CD4-positive, alpha-beta T cell treated with Interferon alpha-2 for 1 hour (primary cell): ENCODE data around the gene HMGN4.
A peak's percentile ranks its signal among the peaks of the same experiment; 100 is the strongest.
"Not testable (repeated sequence)": the region's sequence is repeated elsewhere in the genome, so short reads cannot be mapped to it uniquely, and the experiment has no call there.

Source experiments
- DNase-seq, 2 donors: peaks; one replicate each; pipeline ENCODE4 v3.0.0-alpha.2; 2020 to 2022

Gene HMGN4

DNA sequence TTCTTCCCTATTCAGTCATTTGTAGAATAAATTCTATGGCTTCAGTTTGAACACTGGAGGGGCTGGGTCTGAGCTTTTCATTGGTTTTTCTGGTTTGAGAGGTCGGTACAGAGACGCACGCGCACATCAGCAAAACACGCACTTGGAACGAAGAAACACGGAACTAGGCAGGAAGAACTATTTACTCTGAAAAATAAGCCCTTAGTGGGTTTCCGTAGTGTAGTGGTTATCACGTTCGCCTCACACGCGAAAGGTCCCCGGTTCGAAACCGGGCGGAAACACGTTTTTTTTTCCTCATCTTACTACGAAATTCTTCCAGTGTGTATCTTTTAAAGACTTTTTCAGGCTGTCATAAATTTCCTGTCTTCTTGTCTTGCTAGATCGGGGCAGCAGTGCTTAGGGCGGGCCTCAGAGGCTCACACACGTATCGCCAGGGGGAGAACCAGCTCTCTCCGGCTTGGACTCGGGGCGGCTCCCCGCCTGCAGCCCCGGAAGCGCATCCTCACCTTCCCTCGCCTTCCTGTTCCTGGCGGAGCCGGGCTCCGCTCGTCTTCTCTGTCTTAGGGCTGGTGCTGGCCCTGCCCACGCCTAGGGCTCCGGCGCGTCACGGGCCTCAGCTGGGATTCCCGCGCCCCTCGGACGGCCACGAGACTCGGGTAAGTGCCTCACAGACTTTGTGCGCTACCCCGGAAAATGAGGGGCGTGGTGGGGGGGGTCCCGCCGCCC is at the start of gene HMGN4:
Gene HMGN4 (plus strand): TSS at position 521 of the 726 bp plus-strand sequence. CDS start 6,841 bp downstream, outside the sequence.
- DNase-seq, result peak; percentile 91 to 96

DNA sequence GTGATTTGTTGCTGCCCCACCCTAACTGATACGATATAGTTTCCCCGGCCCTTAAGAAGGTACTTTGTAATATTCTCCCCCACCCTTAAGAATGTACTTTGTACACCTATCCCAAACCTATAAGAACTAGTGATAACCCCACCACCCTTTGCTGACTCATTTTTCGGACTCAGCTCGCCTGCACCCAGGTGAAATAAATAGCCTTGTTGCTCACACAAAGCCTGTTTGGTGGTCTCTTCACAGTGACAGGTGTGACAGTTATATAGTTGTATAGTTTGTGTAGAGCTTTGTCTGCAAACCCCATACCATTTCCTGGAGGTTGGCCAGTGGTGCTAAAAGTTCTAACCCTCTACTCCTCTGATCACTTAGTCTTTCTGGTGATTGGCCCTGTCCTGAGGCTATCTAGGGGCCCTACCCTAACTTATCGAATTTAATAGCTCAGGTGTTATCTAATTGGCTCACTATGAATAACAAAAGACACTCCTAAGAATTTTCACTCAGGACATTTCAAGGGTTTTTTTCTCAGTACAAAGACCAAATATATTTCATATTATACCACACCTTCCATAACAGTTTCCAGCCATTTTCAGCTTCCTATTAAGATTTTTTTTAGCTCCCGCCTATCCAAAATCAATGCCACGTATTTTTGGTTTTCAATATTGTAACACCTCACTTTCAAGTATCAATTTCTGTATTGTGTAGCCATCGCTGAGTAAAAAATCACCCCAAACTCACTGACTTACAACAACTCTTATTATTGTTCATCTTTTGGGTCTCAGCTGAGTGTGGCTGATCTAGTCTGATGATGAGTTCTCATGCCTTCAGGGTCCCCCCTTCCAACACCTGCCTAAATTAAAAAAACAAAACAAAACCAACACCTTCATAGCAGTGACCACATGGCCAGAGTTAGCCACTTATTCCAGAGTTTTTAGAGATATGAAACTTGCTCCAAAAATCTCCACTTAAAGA is 47.9 kb upstream of the HMGN4 start:
- DNase-seq, result no peak

DNA sequence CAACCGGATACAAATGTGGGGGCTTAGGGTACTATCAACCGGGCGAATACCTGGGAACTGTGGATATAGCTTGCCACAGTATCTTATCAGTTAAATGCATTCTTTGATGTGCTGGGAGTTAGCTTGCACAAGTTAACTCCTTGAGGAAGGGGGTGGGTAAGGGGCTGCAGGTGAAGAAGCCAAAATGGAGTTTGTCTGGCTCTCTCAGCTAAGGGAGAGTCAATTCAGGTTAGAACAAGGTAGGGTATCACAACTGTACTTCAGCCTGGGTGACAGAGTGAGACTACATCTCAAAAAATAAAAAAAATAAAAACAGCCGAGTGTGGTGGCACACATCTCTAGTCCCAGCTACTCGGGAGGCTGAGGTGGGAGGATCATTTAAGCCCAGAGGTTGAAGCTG is 46.6 kb upstream of the HMGN4 start:
- DNase-seq, result no peak

DNA sequence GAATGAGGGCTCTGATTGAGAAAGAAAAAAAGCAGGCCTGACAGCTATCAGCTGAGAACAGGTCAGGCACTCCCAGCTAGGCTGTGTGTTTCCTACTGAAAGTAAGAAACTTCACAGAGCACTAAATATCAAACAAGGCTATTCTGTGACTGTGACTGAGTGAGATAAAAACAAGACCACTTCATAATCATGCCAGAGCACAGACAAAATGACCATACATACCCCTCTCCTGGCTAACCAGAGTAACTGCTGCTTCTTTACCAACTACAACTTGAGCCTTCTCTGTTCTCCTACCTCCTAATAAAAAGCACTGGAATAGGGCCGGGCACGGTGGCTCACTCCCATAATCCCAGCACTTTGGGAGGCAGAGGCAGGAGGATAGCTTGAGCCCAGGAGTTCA is 44.9 kb upstream of the HMGN4 start:
- peak in 1 of 2 donors; percentile 26 for DNase-seq

DNA sequence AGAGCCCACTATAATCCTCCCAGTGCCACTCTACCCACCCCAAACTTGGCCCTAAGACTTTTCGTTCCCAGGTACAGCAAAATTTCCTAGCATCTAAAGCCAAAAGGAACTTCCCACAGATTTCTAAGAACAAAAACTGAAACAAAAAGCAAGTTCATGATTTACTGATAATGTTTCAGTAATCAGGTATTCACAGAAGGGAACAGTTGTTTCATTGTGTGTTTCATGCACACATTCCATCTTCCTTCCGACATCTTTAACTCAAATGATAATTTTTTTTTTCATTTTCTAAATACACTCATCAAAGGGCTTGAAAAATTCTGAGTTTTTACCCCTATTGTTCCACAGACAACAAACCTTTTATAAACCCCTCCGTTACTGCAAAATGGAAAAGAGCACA is 44.0 kb upstream of the HMGN4 start:
- no peak for DNase-seq

DNA sequence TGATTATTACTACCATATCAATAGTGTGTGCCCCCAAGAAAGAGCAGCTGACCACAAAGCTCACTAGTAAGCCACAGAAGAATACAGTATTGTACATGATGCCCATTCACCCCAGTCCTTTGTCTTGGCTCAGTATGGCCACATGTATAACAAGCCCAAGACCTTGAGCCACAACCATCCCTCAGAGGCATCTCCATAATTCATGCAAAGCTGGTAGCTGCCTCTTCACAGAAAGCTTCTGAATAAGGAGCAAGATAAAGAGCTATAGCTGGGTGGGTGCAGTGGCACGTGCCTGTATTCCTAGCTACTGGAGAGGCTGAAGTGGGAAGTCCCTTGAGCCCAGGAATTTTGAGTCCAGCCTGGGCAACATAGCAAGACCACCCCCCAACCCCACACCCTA is 42.9 kb upstream of the HMGN4 start:
- no peak for DNase-seq

DNA sequence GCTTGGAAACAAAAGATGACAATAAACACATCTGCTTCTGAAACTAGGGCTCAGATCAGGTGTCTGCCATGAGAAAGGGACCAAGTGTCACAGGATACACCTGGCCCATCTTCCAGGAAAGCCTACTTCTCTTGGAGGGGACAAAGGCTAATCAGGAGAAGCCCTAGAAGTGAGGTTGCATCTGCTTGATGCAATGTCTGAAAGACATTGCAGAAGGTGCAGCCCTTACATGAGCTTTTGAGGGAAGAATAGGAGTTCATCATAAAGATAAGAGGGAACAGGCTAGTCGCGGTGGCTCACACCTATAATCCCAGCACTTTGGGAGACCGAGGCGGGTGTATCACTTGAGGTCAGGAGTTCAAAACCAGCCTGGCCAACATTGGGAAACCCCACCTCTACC is 40.6 kb upstream of the HMGN4 start:
- no peak for DNase-seq

DNA sequence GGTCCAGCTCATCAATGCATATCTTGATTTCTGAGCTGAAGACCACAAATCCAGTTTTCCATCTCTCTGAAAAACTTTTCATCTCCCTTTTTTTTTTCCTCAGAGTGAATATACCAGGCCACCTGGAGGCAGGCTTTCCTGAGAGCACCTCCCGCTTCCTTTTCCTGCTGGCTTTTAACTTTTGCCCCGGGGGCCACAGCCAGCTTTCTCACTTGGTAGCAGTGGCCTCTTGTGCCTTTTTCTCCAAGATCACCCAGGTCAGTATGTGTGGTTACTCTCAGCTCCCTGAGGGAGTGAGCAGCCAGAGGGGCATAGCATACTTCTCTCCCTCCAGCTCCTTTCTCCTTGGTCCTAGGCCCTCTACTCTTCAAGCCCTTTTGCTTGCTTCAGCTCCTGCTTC is 38.1 kb upstream of the HMGN4 start, which contains the start of gene BTN1A1:
Gene BTN1A1 (plus strand): TSS at position 202 of the 400 bp plus-strand sequence. CDS start 984 bp downstream, outside the sequence.
- no peak for DNase-seq

DNA sequence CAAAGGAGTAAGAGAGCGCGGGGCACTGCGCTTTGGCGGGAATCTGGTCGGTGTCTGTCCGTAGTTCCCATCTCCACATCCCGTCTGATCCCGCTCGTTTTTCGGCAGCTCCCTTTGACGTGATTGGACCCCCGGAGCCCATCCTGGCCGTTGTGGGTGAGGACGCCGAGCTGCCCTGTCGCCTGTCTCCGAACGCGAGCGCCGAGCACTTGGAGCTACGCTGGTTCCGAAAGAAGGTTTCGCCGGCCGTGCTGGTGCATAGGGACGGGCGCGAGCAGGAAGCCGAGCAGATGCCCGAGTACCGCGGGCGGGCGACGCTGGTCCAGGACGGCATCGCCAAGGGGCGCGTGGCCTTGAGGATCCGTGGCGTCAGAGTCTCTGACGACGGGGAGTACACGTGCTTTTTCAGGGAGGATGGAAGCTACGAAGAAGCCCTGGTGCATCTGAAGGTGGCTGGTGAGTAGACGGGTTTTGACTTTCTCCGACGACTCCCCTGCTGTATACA is 36.6 kb upstream of the HMGN4 start:
- peak; percentile 18 to 44 for DNase-seq

DNA sequence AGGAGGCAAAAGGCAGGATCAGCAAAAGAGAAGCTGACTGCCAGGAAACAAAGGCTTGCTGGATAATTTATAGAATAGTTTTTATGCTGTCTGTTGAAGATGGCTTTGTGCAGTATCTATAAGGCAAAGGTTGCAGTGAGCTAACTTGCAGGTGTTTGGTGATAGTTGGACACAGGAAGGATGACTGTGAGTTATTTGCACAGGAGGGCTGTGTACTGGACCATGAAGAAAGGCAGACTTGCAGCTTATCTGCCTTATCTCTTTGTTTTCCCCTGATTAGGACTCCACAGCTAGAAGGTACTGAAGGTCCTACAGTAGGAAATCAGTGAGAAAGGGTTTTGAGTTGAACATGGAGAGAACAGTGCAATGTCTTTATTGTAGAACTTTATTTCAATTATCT is 36.0 kb upstream of the HMGN4 start:
- no peak for DNase-seq

DNA sequence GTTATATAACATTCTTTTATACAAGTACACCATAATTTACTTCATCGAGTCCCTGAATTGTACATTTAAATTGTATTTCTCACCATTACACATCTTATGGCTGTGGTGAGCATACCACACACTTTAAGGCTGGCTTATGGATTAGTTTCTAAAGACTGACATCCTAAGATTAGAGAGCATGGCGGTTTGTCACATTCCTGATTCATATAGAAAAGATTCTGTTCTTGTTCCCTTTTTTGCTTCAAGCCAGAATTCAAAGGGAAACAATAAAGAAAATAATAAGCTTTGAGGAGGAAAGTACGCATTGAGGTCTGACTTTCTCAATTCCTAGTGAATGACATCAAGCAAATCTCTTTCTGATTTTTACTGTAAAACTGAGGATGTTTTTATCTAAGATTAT is 35.5 kb upstream of the HMGN4 start:
- DNase-seq, result no peak

DNA sequence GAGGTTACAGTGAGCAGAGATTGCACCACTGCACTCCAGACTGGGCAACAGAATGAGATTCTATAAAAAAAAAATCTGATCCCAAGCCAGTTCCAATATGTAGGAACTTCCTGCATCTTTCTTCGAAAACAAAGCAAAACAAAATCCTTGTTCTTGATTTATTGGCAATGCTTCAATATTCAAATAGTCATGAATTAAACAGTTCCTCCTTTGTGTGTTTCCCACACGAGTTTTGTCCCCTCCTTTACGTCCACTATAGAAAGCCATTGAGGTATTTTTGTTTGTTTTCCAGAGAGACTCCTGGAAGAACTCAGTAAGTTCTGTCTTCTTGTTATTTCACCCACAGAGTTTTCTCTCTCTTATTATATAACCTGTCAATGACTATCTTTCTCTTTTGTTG is 30.5 kb upstream of the HMGN4 start:
- no peak for DNase-seq

DNA sequence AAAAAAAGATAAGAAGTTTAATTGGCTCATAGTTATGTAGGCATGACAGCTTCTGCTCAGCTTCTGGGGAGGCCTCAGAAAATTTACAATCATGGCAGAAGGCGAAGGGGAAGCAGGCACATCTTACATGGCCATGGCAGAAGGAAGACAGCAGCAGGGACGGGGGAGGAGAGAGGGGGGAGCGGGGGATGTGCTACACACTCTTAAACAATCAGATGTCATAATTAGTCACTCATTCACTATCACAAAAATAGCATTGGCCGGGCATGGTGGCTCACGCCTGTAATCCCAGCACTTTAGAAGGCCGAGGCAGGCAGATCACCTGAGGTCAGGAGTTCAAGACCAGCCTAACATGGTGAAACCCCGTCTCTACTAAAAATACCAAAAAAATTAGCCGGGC is 27.1 kb upstream of the HMGN4 start:
- DNase-seq, result not testable (repeated sequence)

DNA sequence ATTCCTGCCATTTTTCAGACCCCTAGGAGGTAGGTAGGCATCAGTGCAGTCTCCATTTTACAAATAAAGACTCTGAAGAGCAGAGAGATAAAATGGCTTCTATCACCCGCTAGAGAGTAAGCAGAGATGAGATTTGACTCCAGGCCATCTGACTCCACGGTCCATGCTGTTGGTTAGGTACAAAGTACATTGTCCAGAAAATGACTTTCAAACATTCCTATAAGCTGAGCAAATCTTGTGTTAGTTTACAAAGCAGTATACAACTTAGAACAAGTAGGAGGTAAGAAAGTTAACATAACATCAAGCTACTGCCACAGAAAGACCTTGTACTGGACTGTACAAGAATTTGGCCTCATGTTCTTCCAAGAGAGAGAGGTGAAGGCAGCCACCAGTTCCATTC is 23.2 kb upstream of the HMGN4 start:
- no peak for DNase-seq

DNA sequence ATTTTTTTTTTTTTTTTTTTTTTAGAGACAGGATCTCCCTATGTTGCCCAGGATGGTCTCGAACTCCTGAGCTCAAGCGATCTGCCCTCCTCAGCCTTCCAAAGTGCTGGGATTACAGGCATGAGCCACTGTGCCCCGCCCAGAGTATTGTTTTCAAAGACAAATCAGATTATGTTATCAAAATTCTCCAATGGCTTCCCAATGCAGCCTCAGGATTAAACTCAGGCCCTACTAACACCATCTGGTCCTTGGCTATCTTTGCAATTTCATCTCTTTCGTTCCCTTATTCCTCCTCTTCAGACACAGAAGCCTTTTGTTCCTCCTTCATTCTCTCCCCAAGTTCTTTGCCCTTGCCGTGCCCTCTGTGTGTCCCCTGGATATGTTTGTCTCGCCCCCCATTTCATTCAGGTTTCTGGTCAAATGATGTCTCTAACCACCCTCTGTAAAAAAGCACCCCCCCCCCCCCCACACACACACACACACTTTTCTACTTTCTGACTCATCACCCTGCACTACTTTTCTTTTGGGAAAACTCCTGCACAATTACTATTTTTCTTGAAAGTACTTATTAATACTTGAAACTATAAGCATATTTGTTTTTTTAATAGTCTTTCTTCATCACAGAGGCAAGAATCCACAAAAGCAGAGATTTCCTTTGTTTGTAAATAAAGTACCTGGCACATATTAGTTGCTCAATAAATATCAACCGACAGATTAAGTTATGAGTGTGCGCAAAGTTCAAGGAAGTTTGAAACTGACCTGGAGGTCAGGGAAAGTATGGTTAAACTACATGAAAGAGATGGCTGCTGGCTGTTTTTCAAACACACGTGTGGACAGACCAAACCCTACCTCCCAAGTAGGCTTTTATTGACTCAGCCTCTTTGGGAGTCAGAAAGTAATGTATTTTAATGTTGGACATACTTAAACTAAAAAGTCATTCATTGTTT is 21.4 kb upstream of the HMGN4 start:
- no peak for DNase-seq

DNA sequence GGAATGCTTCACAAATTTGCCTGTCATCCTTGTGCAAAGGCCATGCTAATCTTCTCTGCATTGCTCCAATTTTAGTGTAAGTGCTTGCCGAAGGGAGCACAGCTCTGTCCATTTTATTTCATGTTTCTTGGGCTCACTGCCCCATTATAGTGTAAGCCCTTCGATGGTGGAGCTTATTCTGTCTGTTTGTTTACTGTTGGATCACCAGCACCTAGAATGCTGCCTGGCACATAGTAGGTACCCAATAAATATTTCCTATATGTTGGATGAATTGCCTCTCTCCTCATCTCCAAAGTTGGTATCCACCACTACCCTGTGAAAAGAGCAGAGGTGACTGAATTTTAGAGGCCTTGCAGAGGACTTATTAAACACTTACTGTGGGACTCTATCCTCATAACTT is 18.8 kb upstream of the HMGN4 start:
- no peak for DNase-seq

DNA sequence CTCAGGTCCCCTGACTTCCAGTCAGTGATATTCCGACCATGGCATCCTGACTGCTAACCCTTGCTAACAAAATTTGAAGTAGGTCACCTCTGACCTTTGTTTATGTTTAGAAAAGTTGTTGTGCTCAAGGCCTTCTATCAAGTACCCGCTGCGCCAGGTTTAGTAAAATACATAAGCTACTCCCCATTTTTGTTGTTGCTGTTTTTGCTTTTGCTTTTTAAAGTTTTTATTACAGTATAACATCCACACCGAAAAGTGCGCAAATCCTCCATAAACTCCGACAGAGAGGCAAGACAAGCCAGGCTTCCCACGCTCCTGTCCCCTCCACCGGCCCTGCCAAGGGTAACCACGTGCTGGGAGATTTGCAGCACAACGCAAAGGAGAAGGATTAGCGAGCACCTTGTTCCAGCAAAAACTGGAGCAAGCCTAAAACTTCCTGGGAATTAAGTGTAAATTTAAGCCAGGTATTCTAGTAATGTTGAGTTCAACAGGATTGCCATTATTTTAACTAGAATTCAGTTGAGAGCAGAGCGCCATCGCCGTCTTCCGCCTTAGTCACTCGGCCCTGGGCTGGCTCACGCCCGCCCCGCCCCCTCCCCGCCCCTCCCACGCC is 17.8 kb upstream of the HMGN4 start:
- no peak for DNase-seq

DNA sequence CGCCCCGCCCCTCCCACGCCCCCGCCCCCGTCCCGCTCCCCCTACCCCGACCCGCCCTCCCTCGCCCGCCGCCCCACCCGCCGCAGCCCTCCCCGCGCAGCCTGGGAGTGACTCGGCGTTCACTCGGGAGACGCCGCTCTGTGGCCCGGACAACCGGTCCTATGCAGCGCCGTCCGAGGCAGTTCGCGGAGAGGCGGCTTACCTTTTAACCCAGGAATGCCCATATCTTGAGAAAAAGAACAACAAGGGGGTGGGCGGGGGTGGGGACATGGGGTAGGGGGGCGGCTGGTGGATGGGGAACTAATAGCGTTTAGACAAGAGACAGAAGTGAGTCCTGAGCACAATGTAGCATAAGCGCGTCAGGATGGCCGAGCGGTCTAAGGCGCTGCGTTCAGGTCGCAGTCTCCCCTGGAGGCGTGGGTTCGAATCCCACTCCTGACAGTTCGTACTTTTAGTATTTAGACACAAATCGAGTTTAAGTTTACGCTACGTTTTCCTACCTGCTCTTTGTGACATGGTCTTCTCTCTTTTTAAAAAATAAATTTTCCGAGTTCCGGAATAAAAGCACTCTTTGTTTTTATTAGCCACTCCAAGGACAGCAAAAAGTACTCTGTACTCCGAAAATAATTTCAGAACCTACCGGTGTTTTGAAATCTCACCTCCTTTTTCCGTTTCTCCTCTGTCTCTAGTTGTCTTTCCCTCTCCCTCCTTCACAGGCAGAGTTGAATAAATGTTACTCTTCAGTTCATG is 17.1 kb upstream of the HMGN4 start:
- peak; percentile 88 to 92 for DNase-seq

DNA sequence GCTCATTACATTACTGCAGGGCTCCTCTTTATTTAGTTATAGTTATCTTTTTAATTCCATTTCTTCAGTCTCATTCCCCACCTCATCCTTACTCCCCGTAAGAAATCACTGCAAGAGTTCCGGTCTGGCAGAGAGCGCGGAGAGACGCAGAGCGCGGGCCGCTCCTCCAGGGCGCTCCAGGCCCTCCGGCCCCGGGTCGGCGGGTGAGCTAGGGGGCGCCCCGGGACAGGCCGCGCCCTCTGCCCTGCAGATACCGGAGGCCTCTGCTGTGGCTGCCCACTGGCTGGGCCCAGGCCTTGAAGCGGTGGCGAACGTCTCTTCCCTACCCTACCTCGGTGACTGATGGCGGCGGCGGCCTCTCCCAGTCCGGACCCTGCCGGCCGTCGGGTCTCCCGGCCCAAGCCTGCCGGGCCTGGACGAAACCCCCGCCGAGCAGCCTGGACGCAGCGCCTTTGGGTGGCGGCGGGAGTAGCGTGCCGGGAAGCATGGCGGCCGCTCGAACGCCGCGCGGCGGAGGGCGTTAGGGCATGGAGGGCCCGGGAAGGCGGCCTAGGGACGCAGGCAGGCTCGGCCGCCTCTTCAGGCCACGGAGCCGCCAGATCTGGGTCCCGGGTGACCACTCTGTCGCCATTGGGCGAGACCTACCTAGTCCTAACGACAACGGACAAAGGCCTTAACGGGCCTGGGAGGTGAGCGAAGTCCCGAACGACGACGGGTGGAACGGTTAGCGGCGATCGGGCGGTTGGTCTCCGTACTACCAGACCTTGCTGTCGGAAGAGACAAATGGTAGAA is 16.4 kb upstream of the HMGN4 start:
- peak; percentile 74 to 80 for DNase-seq

DNA sequence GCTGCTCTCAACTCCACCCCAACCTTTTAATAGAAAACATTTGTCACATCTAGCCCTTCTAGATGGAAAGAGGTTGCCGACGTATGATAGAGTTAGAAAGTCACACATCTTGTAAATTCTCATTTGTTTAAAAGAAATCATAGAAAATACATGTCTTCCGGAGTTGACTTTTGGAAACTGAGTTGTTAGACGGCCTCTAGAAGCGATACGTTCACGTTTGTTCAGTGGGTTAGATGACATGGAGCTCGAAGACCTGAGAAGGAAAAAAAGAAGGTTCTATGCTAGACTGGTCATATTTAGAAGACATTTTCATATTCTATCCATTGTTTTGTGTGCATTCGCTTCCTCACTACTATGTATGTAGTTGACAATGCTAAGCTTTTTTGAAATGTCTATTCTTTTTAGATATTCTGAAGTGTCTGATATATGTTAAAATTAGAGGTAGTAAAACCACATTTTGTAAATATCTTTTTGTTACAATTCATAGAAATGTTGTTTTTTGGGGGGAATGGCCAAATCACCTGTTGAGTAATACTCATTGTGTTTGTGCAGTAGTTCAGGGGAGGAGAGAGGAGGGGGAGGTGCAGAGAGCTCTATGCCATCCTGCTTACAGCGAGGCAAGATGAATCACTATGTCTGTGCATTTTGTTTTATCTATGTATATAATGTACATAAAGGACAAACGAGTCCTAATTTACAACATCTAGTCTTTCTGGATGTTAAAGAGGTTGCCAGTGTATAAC is 15.5 kb upstream of the HMGN4 start:
- peak in 1 of 2 donors; percentile 39 for DNase-seq
